ENCODE data around the gene CDX4. TPM values are rescaled to one million over a fixed set of nuclear protein-coding genes. Genes with fewer than 3 reads are reported as not detected.

The CDX4 gene
- total RNA-seq, 1 experiment from 2014 or later, result not detected

DNA sequence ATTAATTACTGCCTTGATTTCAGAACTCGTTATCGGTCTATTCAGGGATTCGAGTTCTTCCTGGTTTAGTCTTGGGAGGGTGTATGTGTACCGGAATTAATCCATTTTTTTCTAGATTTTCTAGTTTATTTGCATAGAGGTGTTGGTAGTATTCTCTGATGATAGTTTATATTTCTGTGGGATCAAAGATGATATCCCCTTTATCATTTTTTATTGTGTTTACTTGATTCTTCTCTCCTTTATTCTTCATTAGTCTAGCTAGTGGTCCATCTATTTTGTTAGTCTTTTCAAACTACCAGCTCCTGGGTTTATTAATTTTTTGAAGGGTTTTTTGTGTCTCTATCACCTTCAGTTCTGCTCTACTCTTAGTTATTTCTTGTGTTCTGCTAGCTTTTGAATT, 32.1 kb downstream of the CDX4 start:
- intact Hi-C loops (cut with micrococcal nuclease; ENCODE audit: unreplicated experiment), result no loop called here
- Histone ChIP-seq H3K4me3 (ENCODE audit: low read depth in 2 of 2, low read length in 2 of 2) (no peak overlapping the region), H3K27ac (ENCODE audit: low read length) (no peak overlapping the region), H3K4me1 (ENCODE audit: control insufficient read depth, insufficient read depth, low read length) (no peaks in the 10 kb centered on the region), H3K9me3 (ENCODE audit: control insufficient read depth, insufficient read depth, low read depth, low read length) (no peaks in the 10 kb centered on the region), H3K36me3 (ENCODE audit: control insufficient read depth, insufficient read depth, low read length) (no peaks in the 10 kb centered on the region), H3K27me3 (ENCODE audit: control insufficient read depth, insufficient read depth, low read length) (no peaks in the 10 kb centered on the region)
- CTCF ChIA-PET, result no interaction called here
- ATAC-seq (no peak), DNase-seq (ENCODE audit: low read depth, low spot score) (no peak)
- BruUV-seq (replicated peaks), result no TSS peak
- in situ Hi-C loops (cut with HindIII; ENCODE audit: low pct_unique_long_range_greater_than_20kb, low sequenced_read_pairs), result no loop called here
- TF ChIP-seq, protein P1, sequence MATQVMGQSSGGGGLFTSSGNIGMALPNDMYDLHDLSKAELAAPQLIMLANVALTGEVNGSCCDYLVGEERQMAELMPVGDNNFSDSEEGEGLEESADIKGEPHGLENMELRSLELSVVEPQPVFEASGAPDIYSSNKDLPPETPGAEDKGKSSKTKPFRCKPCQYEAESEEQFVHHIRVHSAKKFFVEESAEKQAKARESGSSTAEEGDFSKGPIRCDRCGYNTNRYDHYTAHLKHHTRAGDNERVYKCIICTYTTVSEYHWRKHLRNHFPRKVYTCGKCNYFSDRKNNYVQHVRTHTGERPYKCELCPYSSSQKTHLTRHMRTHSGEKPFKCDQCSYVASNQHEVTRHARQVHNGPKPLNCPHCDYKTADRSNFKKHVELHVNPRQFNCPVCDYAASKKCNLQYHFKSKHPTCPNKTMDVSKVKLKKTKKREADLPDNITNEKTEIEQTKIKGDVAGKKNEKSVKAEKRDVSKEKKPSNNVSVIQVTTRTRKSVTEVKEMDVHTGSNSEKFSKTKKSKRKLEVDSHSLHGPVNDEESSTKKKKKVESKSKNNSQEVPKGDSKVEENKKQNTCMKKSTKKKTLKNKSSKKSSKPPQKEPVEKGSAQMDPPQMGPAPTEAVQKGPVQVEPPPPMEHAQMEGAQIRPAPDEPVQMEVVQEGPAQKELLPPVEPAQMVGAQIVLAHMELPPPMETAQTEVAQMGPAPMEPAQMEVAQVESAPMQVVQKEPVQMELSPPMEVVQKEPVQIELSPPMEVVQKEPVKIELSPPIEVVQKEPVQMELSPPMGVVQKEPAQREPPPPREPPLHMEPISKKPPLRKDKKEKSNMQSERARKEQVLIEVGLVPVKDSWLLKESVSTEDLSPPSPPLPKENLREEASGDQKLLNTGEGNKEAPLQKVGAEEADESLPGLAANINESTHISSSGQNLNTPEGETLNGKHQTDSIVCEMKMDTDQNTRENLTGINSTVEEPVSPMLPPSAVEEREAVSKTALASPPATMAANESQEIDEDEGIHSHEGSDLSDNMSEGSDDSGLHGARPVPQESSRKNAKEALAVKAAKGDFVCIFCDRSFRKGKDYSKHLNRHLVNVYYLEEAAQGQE (IDR thresholded peaks at IDR 0.05; ENCODE audit: insufficient read depth in 1 of 2, low read depth in 2 of 2, low read length in 1 of 2), result no peak
- TF ChIP-seq, protein P2, sequence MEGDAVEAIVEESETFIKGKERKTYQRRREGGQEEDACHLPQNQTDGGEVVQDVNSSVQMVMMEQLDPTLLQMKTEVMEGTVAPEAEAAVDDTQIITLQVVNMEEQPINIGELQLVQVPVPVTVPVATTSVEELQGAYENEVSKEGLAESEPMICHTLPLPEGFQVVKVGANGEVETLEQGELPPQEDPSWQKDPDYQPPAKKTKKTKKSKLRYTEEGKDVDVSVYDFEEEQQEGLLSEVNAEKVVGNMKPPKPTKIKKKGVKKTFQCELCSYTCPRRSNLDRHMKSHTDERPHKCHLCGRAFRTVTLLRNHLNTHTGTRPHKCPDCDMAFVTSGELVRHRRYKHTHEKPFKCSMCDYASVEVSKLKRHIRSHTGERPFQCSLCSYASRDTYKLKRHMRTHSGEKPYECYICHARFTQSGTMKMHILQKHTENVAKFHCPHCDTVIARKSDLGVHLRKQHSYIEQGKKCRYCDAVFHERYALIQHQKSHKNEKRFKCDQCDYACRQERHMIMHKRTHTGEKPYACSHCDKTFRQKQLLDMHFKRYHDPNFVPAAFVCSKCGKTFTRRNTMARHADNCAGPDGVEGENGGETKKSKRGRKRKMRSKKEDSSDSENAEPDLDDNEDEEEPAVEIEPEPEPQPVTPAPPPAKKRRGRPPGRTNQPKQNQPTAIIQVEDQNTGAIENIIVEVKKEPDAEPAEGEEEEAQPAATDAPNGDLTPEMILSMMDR (IDR thresholded peaks at IDR 0.05), result no peak
- no peak for TF ChIP-seq SIN3A (IDR thresholded peaks at IDR 0.05; ENCODE audit: borderline replicate concordance, insufficient read depth, low read depth, low read length)
- POLR2A ChIA-PET, result no interaction called here

DNA sequence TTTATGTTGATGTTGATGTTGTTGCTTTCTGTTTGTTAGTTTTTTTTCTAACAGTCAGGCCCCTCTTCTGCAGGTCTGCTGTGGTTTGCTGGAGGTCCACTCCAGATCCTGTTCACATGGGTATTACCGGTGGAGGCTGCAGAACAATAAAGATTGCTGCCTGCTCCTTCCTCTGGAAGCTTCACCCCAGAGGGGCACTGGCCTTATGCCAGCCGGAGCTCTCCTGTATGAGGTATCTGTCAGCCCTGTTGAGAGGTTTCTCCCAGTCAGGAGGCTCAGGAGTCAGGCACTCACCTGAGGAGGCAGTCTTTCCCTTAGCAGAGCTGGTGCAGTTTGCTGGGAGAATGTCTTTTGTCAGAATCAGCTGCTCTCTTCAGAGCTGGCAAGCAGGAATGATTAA, 34.7 kb downstream of the CDX4 start:
- Histone ChIP-seq H3K9me3 (ENCODE audit: control insufficient read depth, insufficient read depth, low read depth, low read length) (no peaks in the 10 kb centered on the region), H3K27ac (ENCODE audit: low read length) (no peak overlapping the region), H3K4me1 (ENCODE audit: control insufficient read depth, insufficient read depth, low read length) (no peaks in the 10 kb centered on the region), H3K27me3 (ENCODE audit: control insufficient read depth, insufficient read depth, low read length) (no peaks in the 10 kb centered on the region), H3K36me3 (ENCODE audit: control insufficient read depth, insufficient read depth, low read length) (no peaks in the 10 kb centered on the region), H3K4me3 (ENCODE audit: low read depth in 2 of 2, low read length in 2 of 2) (no peak overlapping the region)
- intact Hi-C loops (cut with micrococcal nuclease; ENCODE audit: unreplicated experiment) (no loop called here), in situ Hi-C loops (cut with HindIII; ENCODE audit: low pct_unique_long_range_greater_than_20kb, low sequenced_read_pairs) (no loop called here)
- no peak for DNase-seq (ENCODE audit: low read depth, low spot score)
- ATAC-seq, result no peak
- TF ChIP-seq, protein P1 (IDR thresholded peaks at IDR 0.05; ENCODE audit: insufficient read depth in 1 of 2, low read depth in 2 of 2, low read length in 1 of 2), result no peak
- TF ChIP-seq, protein P2 (IDR thresholded peaks at IDR 0.05), result no peak
- no peak for TF ChIP-seq POLR2AphosphoS5 (IDR thresholded peaks at IDR 0.05; ENCODE audit: low read depth, low read length)
- TF ChIP-seq SIN3A (IDR thresholded peaks at IDR 0.05; ENCODE audit: borderline replicate concordance, insufficient read depth, low read depth, low read length), result no peak
- no peak for TF ChIP-seq TCF7L2 (IDR thresholded peaks at IDR 0.05; ENCODE audit: low read depth, low read length)
- POLR2A ChIA-PET, result no interaction called here
- BruUV-seq (replicated peaks), result no TSS peak
- CTCF ChIA-PET, result no interaction called here
